ENCODE data around the gene SIM1. TPM values are rescaled to one million over a fixed set of nuclear protein-coding genes. Genes with fewer than 3 reads are reported as not detected.

Gene SIM1
- total RNA-seq, 1 experiment from 2014 or later, result 0.17 TPM

DNA sequence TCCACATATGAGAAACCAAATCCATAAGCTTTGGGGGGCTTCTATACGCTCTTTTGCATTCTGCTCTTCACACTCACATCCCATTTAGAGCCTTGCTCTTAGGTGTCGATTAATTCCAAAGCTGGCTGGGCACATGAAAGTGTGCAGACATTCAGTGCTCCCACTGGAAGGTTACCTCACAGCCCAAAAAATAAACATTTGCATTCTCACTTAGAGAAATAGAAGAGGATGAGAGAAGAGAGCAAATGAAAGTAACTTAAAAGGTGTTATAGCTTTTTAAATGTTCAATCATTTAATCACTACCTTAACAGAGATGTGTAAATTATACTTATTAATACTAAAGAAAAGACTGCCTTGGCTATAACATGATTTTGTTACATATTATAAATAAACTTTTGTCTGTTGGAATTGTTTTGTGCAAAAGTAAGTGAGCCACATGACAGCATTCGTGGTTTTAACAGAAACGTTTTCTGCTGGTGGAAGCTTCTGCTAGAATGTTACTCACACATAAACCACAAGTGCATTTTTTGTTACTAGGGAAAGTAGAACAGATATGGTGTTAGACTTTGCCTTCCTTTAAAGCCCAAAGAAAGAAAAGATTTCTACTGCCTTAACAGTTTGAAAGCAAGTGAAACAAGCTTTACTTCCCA is 116.7 kb downstream of the SIM1 start:
- no peak for DNase-seq (ENCODE audit: low spot score)
- no peak overlapping the region for H3K27ac ChIP-seq (ENCODE audit: low read depth, low read length, poor library complexity, severe bottlenecking)
- H3K9me3 ChIP-seq (ENCODE audit: low read depth, low read length, poor library complexity, severe bottlenecking), result no peaks in the 10 kb centered on the region
- POLR2A ChIA-PET (ENCODE audit: low non-redundant PET), result no interaction called here
- no peak overlapping the region for H3K4me3 ChIP-seq (ENCODE audit: low read depth, low read length, poor library complexity, severe bottlenecking)
- H3K4me1 ChIP-seq (ENCODE audit: insufficient read depth, low read length, poor library complexity, severe bottlenecking), result peaks cover 11% of the 10 kb centered on the region
- intact Hi-C loops (cut with micrococcal nuclease; ENCODE audit: unreplicated experiment), result no loop called here
- no peaks in the 10 kb centered on the region for H3K27me3 ChIP-seq (replicated peaks; ENCODE audit: insufficient read depth, low read depth, low read length, poor library complexity)
- TF ChIP-seq, protein P1, sequence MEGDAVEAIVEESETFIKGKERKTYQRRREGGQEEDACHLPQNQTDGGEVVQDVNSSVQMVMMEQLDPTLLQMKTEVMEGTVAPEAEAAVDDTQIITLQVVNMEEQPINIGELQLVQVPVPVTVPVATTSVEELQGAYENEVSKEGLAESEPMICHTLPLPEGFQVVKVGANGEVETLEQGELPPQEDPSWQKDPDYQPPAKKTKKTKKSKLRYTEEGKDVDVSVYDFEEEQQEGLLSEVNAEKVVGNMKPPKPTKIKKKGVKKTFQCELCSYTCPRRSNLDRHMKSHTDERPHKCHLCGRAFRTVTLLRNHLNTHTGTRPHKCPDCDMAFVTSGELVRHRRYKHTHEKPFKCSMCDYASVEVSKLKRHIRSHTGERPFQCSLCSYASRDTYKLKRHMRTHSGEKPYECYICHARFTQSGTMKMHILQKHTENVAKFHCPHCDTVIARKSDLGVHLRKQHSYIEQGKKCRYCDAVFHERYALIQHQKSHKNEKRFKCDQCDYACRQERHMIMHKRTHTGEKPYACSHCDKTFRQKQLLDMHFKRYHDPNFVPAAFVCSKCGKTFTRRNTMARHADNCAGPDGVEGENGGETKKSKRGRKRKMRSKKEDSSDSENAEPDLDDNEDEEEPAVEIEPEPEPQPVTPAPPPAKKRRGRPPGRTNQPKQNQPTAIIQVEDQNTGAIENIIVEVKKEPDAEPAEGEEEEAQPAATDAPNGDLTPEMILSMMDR (conservative IDR thresholded peaks at IDR 0.05; ENCODE audit: low read depth, low read length), result no peak
- TF ChIP-seq EZH2 (IDR thresholded peaks at IDR 0.05; ENCODE audit: borderline replicate concordance, low read depth, low read length, poor library complexity, severe bottlenecking), result no peak
- CTCF ChIA-PET, result no interaction called here
- H3K36me3 ChIP-seq (ENCODE audit: insufficient read depth, low read length, poor library complexity, severe bottlenecking), result no peaks in the 10 kb centered on the region
- BruUV-seq (replicated peaks), result no TSS peak

DNA sequence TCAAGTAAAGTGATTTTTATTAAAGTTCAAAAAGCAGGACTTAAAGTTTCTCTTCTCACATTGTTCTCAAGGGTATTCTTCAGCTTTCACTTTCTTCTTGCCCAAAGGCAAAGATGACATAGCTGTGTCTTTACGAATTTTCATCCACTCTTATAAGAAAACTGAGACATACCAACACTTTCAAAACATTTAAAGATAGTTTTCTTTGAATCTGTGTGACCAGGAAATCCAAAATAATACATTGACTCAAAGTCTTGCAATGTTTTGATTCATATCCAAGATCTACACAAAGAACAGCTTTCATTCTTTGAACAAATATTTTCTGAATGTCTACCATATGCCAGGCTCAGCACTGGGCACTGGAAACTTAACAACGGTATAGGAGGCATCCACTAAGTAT is 117.9 kb downstream of the SIM1 start:
- Histone ChIP-seq H3K36me3 (ENCODE audit: insufficient read depth, low read length, poor library complexity, severe bottlenecking) (no peaks in the 10 kb centered on the region), H3K27me3 (replicated peaks; ENCODE audit: insufficient read depth, low read depth, low read length, poor library complexity) (no peaks in the 10 kb centered on the region), H3K27ac (ENCODE audit: low read depth, low read length, poor library complexity, severe bottlenecking) (no peak overlapping the region), H3K4me3 (ENCODE audit: low read depth, low read length, poor library complexity, severe bottlenecking) (no peak overlapping the region), H3K9me3 (ENCODE audit: low read depth, low read length, poor library complexity, severe bottlenecking) (no peaks in the 10 kb centered on the region), H3K4me1 (ENCODE audit: insufficient read depth, low read length, poor library complexity, severe bottlenecking) (peaks cover 11% of the 10 kb centered on the region)
- BruUV-seq (replicated peaks), result no TSS peak
- intact Hi-C loops (cut with micrococcal nuclease; ENCODE audit: unreplicated experiment), result no loop called here
- no peak for TF ChIP-seq EZH2 (IDR thresholded peaks at IDR 0.05; ENCODE audit: borderline replicate concordance, low read depth, low read length, poor library complexity, severe bottlenecking)
- TF ChIP-seq, protein P1 (conservative IDR thresholded peaks at IDR 0.05; ENCODE audit: low read depth, low read length), result no peak
- CTCF ChIA-PET, result no interaction called here
- POLR2A ChIA-PET (ENCODE audit: low non-redundant PET), result no interaction called here
- no peak for DNase-seq (ENCODE audit: low spot score)

DNA sequence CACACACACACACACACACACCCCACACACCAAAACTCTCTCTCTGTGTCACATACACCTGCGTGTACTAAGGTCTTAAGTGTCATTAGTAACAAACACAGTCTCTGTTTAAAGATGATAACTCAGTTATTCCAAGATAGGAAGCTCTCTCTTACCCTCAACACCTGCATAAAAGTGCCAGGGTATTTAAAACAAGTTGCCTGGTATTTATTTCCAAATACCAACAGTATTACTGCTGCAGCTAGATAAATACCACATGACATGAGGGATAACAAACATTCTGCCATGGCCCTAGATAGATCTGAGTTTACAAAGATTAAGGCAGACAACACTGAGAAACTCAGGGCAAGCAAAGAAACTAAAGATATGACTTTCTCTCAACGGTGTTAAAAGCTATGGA is 118.5 kb downstream of the SIM1 start:
- no peaks in the 10 kb centered on the region for H3K36me3 ChIP-seq (ENCODE audit: insufficient read depth, low read length, poor library complexity, severe bottlenecking)
- H3K9me3 ChIP-seq (ENCODE audit: low read depth, low read length, poor library complexity, severe bottlenecking), result no peaks in the 10 kb centered on the region
- H3K27ac ChIP-seq (ENCODE audit: low read depth, low read length, poor library complexity, severe bottlenecking), result no peak overlapping the region
- H3K4me3 ChIP-seq (ENCODE audit: low read depth, low read length, poor library complexity, severe bottlenecking), result no peak overlapping the region
- DNase-seq (ENCODE audit: low spot score), result no peak
- ChIA-PET CTCF (no interaction called here), POLR2A (ENCODE audit: low non-redundant PET) (no interaction called here)
- BruUV-seq (replicated peaks), result no TSS peak
- TF ChIP-seq, protein P1 (conservative IDR thresholded peaks at IDR 0.05; ENCODE audit: low read depth, low read length), result no peak
- no peak for TF ChIP-seq EZH2 (IDR thresholded peaks at IDR 0.05; ENCODE audit: borderline replicate concordance, low read depth, low read length, poor library complexity, severe bottlenecking)
- H3K4me1 ChIP-seq (ENCODE audit: insufficient read depth, low read length, poor library complexity, severe bottlenecking), result peaks cover 11% of the 10 kb centered on the region
- no peaks in the 10 kb centered on the region for H3K27me3 ChIP-seq (replicated peaks; ENCODE audit: insufficient read depth, low read depth, low read length, poor library complexity)
- intact Hi-C loops (cut with micrococcal nuclease; ENCODE audit: unreplicated experiment), result no loop called here

Data from A673 (cell line).